AG08396 (cell line): ENCODE data around the gene TBC1D2B.

Experiments
- DNase-seq: peaks from one replicate; pipeline ENCODE4 v3.0.0; 2012; ENCODE audit warnings: low spot score, mixed read lengths

Gene TBC1D2B

GRCh38 chr15:78077053-78077870, at the start of gene TBC1D2B:
Gene TBC1D2B (minus strand): TSS chr15:78077711. CDS start chr15:78077652, 59 bp downstream.
- peak; percentile 80 for DNase-seq

- no peak for DNase-seq
Observed at GRCh38 chr15:78125267-78125666, 47.8 kb upstream of the TBC1D2B start.

GRCh38 chr15:78120523-78120922, 43.0 kb upstream of the TBC1D2B start:
- no peak for DNase-seq

- DNase-seq = no peak
Observed at GRCh38 chr15:78112551-78112950, 35.0 kb upstream of the TBC1D2B start.

- DNase-seq = no peak
Observed at GRCh38 chr15:78111788-78112187, 34.3 kb upstream of the TBC1D2B start.

- DNase-seq = no peak
Observed at GRCh38 chr15:78110916-78111475, 33.5 kb upstream of the TBC1D2B start.

GRCh38 chr15:78110096-78110495, 32.6 kb upstream of the TBC1D2B start:
- no peak for DNase-seq

- no peak for DNase-seq
Observed at GRCh38 chr15:78109156-78109555, 31.6 kb upstream of the TBC1D2B start.

- DNase-seq = peak; percentile 88
Observed at GRCh38 chr15:78108300-78109084, 31.0 kb upstream of the TBC1D2B start.

GRCh38 chr15:78107471-78107870, 30.0 kb upstream of the TBC1D2B start:
- DNase-seq = no peak

GRCh38 chr15:78105476-78106241, 28.1 kb upstream of the TBC1D2B start:
- DNase-seq = no peak

GRCh38 chr15:78104566-78105475, 27.3 kb upstream of the TBC1D2B start:
- no peak for DNase-seq

- DNase-seq = no peak
Observed at GRCh38 chr15:78104119-78104479, 26.6 kb upstream of the TBC1D2B start.

GRCh38 chr15:78103406-78104118, 26.1 kb upstream of the TBC1D2B start:
- no peak for DNase-seq

GRCh38 chr15:78102741-78103140, 25.2 kb upstream of the TBC1D2B start:
- no peak for DNase-seq

- DNase-seq = no peak
Observed at GRCh38 chr15:78102211-78102610, 24.7 kb upstream of the TBC1D2B start.

- DNase-seq = no peak
Observed at GRCh38 chr15:78101423-78102105, 24.1 kb upstream of the TBC1D2B start.

GRCh38 chr15:78100886-78101285, 23.4 kb upstream of the TBC1D2B start:
- no peak for DNase-seq

GRCh38 chr15:78098131-78098755, 20.7 kb upstream of the TBC1D2B start:
- no peak for DNase-seq
